GM23338 (cell line): ENCODE measurements around the gene PTPRH. TPM values are rescaled to one million over a fixed set of nuclear protein-coding genes. Genes with fewer than 3 reads are reported as not detected.

Experiments used
- ATAC-seq: fragments of 200-7000 bp; cut with Tn5 transposase; 3 replicates; pipeline ENCODE4 v1.9.1; 2020
- DNase-seq: peaks from one replicate; pipeline ENCODE4 v3.0.0-alpha.2; 2015; ENCODE audit warnings: low spot score
- H2AFZ ChIP-seq: fragments of 200-600 bp; sonication (generic); 2 replicates; pipeline ENCODE4 v1.8.0; 2016; ENCODE audit warnings: antibody characterized with exemption, mild to moderate bottlenecking, moderate library complexity
- H3F3A ChIP-seq: fragments of 200-600 bp; sonication (generic); replicated peaks from 2 replicates; pipeline ENCODE4 v1.8.0; 2017; ENCODE audit warnings: antibody characterized with exemption, mixed run types, low read depth
- H3K27ac ChIP-seq: fragments of 200-600 bp; sonication (generic); 2 replicates; pipeline ENCODE4 v1.6.1; 2016; ENCODE audit warnings: low read depth
- H3K27me3 ChIP-seq: fragments of 200-600 bp; sonication (generic); 2 replicates; pipeline ENCODE4 v1.8.0; 2016; ENCODE audit warnings: mild to moderate bottlenecking, mixed run types, moderate library complexity; ENCODE audit not compliant: insufficient read depth
- H3K36me3 ChIP-seq: fragments of 200-600 bp; sonication (generic); 2 replicates; pipeline ENCODE4 v1.8.0; 2016; ENCODE audit warnings: mild to moderate bottlenecking; ENCODE audit not compliant: insufficient read depth
- H3K4me1 ChIP-seq: fragments of 200-600 bp; sonication (generic); 2 replicates; pipeline ENCODE4 v1.8.0; 2016; ENCODE audit warnings: mild to moderate bottlenecking, moderate library complexity; ENCODE audit not compliant: insufficient read depth
- H3K4me2 ChIP-seq: fragments of 200-600 bp; sonication (generic); 2 replicates; pipeline ENCODE4 v1.7.1; 2017; ENCODE audit warnings: mixed run types
- H3K4me3 ChIP-seq: fragments of 200-600 bp; sonication (generic); 2 replicates; pipeline ENCODE4 v1.6.1; 2016; ENCODE audit warnings: mixed run types
- H3K79me2 ChIP-seq: fragments of 200-600 bp; sonication (generic); replicated peaks from 2 replicates; pipeline ENCODE4 v1.8.0; 2017; ENCODE audit warnings: mild to moderate bottlenecking; ENCODE audit not compliant: insufficient read depth
- H3K9me2 ChIP-seq: fragments of 200-600 bp; sonication (generic); 2 replicates; pipeline ENCODE4 v1.8.0; 2017; ENCODE audit not compliant: insufficient read depth
- H4K20me1 ChIP-seq: fragments of 200-600 bp; sonication (generic); replicated peaks from 2 replicates; pipeline ENCODE4 v1.8.0; 2017; ENCODE audit warnings: mild to moderate bottlenecking; ENCODE audit not compliant: insufficient read depth
- H3K27ac Mint-ChIP-seq: 2 replicates; pipeline ENCODE4 v1.8.0; 2020; ENCODE audit warnings: inconsistent platforms, mild to moderate bottlenecking, moderate library complexity, mixed read lengths
- H3K27me3 Mint-ChIP-seq: 3 replicates; pipeline ENCODE4 v1.8.0; 2022; ENCODE audit warnings: low read depth, mild to moderate bottlenecking, moderate library complexity, mixed read lengths, inconsistent platforms; ENCODE audit not compliant: insufficient read depth, poor library complexity
- H3K36me3 Mint-ChIP-seq: 3 replicates; pipeline ENCODE4 v1.8.0; 2021; ENCODE audit warnings: low read depth, mild to moderate bottlenecking, inconsistent platforms, moderate library complexity, mixed read lengths
- H3K4me1 Mint-ChIP-seq: 3 replicates; pipeline ENCODE4 v1.8.0; 2020; ENCODE audit warnings: mild to moderate bottlenecking, inconsistent platforms, mixed read lengths
- H3K4me3 Mint-ChIP-seq: 3 replicates; pipeline ENCODE4 v1.8.0; 2021; ENCODE audit warnings: moderate library complexity, mild to moderate bottlenecking, inconsistent platforms, mixed read lengths
- H3K9me3 Mint-ChIP-seq: 3 replicates; pipeline ENCODE4 v1.8.0; 2020; ENCODE audit warnings: moderate library complexity, mild to moderate bottlenecking, inconsistent platforms, mixed read lengths
- ETS1 ChIP-seq: IDR thresholded peaks from 2 replicates; pipeline ENCODE4 v1.6.1; 2016; ENCODE audit warnings: antibody characterized with exemption
- EZH2 ChIP-seq: fragments of 200-600 bp; sonication (generic); IDR thresholded peaks from one replicate; pipeline ENCODE4 v1.8.0; 2017; ENCODE audit warnings: antibody characterized with exemption, mild to moderate bottlenecking, low read depth; ENCODE audit not compliant: unreplicated experiment
- POLR2AphosphoS5 ChIP-seq: IDR thresholded peaks from 2 replicates; pipeline ENCODE4 v1.6.1; 2016; ENCODE audit warnings: antibody characterized with exemption, low read depth
- ZNF462 ChIP-seq: fragments of 250-450 bp; sonication (Bioruptor Pico); IDR thresholded peaks from 2 replicates; pipeline ENCODE4 v1.5.0; 2020; ENCODE audit warnings: mild to moderate bottlenecking, moderate library complexity
- polyA plus RNA-seq: library from polyadenylated mRNA; unstranded; fragments of >200 nt; fragmentation: Nextera tagmentation; extraction: Ambion mirVana; gene quantifications from 2 replicates; pipeline ENCODE4 v1.2.1, GENCODE V29; 2016
- total RNA-seq: library from RNA; depleted of rRNA; stranded (reverse); fragments of >200 nt; shearing (Covaris generic); gene quantifications from 2 replicates; pipeline ENCODE4 v1.2.3, GENCODE V29; 2014
- TF ChIP-seq, protein P1 (sequence below): IDR thresholded peaks from one replicate; pipeline ENCODE4 v1.6.1; 2018; ENCODE audit warnings: antibody characterized with exemption; ENCODE audit not compliant: unreplicated experiment
- TF ChIP-seq, protein P2 (sequence below), 2 experiments: fragments of 200-600 bp in 1 of 2; sonication (generic) in 1 of 2; conservative IDR thresholded peaks; 2 replicates each; pipeline versions ENCODE4 v1.5.1 to v1.6.1; 2016 to 2017; ENCODE audit warnings: antibody characterized with exemption in 2 of 2, low read depth in 2 of 2, mild to moderate bottlenecking in 2 of 2, moderate library complexity in 1 of 2

The PTPRH gene
- total and polyA plus RNA-seq, 2 experiments from 2014 or later = 0.16 to 2.1 TPM

- TF ChIP-seq, protein P1, sequence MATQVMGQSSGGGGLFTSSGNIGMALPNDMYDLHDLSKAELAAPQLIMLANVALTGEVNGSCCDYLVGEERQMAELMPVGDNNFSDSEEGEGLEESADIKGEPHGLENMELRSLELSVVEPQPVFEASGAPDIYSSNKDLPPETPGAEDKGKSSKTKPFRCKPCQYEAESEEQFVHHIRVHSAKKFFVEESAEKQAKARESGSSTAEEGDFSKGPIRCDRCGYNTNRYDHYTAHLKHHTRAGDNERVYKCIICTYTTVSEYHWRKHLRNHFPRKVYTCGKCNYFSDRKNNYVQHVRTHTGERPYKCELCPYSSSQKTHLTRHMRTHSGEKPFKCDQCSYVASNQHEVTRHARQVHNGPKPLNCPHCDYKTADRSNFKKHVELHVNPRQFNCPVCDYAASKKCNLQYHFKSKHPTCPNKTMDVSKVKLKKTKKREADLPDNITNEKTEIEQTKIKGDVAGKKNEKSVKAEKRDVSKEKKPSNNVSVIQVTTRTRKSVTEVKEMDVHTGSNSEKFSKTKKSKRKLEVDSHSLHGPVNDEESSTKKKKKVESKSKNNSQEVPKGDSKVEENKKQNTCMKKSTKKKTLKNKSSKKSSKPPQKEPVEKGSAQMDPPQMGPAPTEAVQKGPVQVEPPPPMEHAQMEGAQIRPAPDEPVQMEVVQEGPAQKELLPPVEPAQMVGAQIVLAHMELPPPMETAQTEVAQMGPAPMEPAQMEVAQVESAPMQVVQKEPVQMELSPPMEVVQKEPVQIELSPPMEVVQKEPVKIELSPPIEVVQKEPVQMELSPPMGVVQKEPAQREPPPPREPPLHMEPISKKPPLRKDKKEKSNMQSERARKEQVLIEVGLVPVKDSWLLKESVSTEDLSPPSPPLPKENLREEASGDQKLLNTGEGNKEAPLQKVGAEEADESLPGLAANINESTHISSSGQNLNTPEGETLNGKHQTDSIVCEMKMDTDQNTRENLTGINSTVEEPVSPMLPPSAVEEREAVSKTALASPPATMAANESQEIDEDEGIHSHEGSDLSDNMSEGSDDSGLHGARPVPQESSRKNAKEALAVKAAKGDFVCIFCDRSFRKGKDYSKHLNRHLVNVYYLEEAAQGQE = no peak
- TF ChIP-seq EZH2 = no peak
- TF ChIP-seq ETS1 = no peak
Observed at GRCh38 chr19:55169136-55169535, 40.2 kb downstream of the PTPRH start (continued).

DNA sequence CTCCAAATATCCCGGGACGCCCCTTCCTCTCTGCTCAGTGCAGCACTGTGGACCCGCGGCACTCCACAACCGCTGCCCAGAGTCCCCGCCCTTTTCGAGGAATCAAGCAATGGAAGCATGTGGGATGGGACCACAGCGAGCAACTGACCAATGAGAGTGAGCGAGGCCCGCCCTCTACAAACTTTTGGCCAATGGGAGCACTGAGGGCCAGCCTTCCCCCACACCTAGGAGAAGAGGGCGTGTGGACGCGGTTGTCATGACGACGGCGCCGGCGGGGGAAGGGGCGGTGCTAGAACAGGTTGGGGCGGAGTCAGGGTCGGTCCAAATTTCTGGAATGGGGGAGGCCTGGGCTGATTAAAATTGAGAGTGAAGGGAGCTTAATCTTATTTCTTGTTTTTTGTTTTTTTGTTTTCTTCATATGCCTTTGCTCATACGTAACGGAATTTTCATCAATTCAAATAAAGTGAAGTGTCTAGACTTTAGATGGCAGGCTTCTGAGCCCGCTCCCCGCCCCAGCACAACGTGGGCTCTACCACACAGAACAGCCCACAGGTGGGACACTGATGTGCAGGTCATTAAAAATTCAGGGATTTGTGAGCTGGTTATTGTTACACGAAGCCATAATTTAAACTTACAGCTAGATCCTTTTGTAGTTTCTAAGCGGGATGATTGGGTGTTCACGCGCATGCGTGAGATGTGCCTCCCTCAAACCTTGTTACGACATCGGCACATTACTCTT is 42.6 kb downstream of the PTPRH start, which contains the start of gene DNAAF3:
TSS of gene DNAAF3 (minus strand) at position 84 of the 739 bp plus-strand sequence. CDS start 200 bp downstream, outside the sequence.
- no peaks in the 10 kb centered on the region for H3K9me2 ChIP-seq
- peak within 1 kb of the TSS; percentile 80 for H3K4me2 ChIP-seq
- H3K4me3 ChIP-seq = peak within 1 kb of the TSS; percentile 58
- H3K4me1 ChIP-seq = peaks cover 6% of the 10 kb centered on the region; the same call in 1 of the 2 replicates
- peaks cover 30% of the 10 kb centered on the region for H3K27me3 Mint-ChIP-seq
- H3K27ac Mint-ChIP-seq = peak within 1 kb of the TSS; percentile 99
- no peaks in the 10 kb centered on the region for H3K79me2 ChIP-seq
- no peaks in the 10 kb centered on the region for H3K36me3 ChIP-seq
- H4K20me1 ChIP-seq = no peaks in the 10 kb centered on the region
- H2AFZ ChIP-seq = peak within 1 kb of the TSS; percentile 50
- H3F3A ChIP-seq = 0 out of 2 replicates have a peak, but pooled peaks cover 3% of the 10 kb centered on the region
- H3K36me3 Mint-ChIP-seq = no peaks in the 10 kb centered on the region
- H3K4me3 Mint-ChIP-seq = peak within 1 kb of the TSS; percentile 85
- peaks cover 11% of the 10 kb centered on the region; the same call in 2 of the 3 replicates for H3K4me1 Mint-ChIP-seq
- H3K27ac ChIP-seq = no peak within 1 kb of the TSS
- H3K9me3 Mint-ChIP-seq = no peaks in the 10 kb centered on the region
- ATAC-seq (peak; percentile 93), DNase-seq (peak; percentile 99)
- peaks cover 50% of the 10 kb centered on the region for H3K27me3 ChIP-seq
- no peak for TF ChIP-seq POLR2AphosphoS5
- TF ChIP-seq, protein P2, sequence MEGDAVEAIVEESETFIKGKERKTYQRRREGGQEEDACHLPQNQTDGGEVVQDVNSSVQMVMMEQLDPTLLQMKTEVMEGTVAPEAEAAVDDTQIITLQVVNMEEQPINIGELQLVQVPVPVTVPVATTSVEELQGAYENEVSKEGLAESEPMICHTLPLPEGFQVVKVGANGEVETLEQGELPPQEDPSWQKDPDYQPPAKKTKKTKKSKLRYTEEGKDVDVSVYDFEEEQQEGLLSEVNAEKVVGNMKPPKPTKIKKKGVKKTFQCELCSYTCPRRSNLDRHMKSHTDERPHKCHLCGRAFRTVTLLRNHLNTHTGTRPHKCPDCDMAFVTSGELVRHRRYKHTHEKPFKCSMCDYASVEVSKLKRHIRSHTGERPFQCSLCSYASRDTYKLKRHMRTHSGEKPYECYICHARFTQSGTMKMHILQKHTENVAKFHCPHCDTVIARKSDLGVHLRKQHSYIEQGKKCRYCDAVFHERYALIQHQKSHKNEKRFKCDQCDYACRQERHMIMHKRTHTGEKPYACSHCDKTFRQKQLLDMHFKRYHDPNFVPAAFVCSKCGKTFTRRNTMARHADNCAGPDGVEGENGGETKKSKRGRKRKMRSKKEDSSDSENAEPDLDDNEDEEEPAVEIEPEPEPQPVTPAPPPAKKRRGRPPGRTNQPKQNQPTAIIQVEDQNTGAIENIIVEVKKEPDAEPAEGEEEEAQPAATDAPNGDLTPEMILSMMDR (conservative IDR thresholded peaks at IDR 0.05; ENCODE audit: low read depth in 2 of 2) = no peak
- no peak for TF ChIP-seq EZH2
- TF ChIP-seq, protein P1 = no peak
- TF ChIP-seq ZNF462 (CRISPR knock-in tag) = no peak
